IMR-90 (cell line): ENCODE results near the gene RRAGD. TPM values are rescaled to one million over a fixed set of nuclear protein-coding genes. Genes with fewer than 3 reads are reported as not detected.

Experiments
- polyA plus RNA-seq, 3 experiments: library from polyadenylated mRNA; depleted of rRNA; stranded (reverse); fragments of >200 nt; gene quantifications; 2 replicates each; pipeline ENCODE4 v1.2.3, GENCODE V29; 2012; ENCODE audit warnings: low replicate concordance in 1 of 3
- total RNA-seq: library from RNA; depleted of rRNA; stranded (reverse); fragments of >200 nt; gene quantifications from 2 replicates; pipeline ENCODE4 v1.2.3, GENCODE V29; 2012; rRNA removed

The RRAGD gene
- total and polyA plus RNA-seq, 2 of the 4 experiments (the other 2 are of a cell fraction), result not detected

Other genes starting within 250 kb of the RRAGD start
- gene GABRR1, start 194.9 kb downstream of the RRAGD start, total RNA-seq, result not detected in 2 replicates
- not detected in 2 replicates for gene GABRR1, start 194.9 kb downstream of the RRAGD start, polyA plus RNA-seq (2012; rRNA removed)
- under 0.01 TPM in 1 of 2 replicates, not detected in the other for gene GABRR2, start 97.0 kb downstream of the RRAGD start, total RNA-seq
- 0.24 and 0.26 TPM in 2 replicates for gene GABRR2, start 97.0 kb downstream of the RRAGD start, polyA plus RNA-seq (2012; rRNA removed)
- 35.3 and 37.8 TPM in 2 replicates for gene UBE2J1, start 59.6 kb downstream of the RRAGD start, total RNA-seq
- gene UBE2J1, start 59.6 kb downstream of the RRAGD start, polyA plus RNA-seq (2012; rRNA removed), result 19.8 and 20.9 TPM in 2 replicates
- gene ANKRD6, start 20.9 kb upstream of the RRAGD start, total RNA-seq, result 0.18 and 0.28 TPM in 2 replicates
- gene ANKRD6, start 20.9 kb upstream of the RRAGD start, polyA plus RNA-seq (2012; rRNA removed), result 0.12 and 0.44 TPM in 2 replicates
- gene LYRM2, start 226.5 kb upstream of the RRAGD start, total RNA-seq, result 22.8 and 24.0 TPM in 2 replicates
- 14.0 and 14.8 TPM in 2 replicates for gene LYRM2, start 226.5 kb upstream of the RRAGD start, polyA plus RNA-seq (2012; rRNA removed)